Germinal center (tissue), 1 donor: Measurements from ENCODE around the gene SPINT2.
A peak's percentile ranks its signal among the peaks of the same experiment; 100 is the strongest.
"Not testable (repeated sequence)": the region's sequence is repeated elsewhere in the genome, so short reads cannot be mapped to it uniquely, and the experiment has no call there.

ENCODE experiments used
- DNase-seq: peaks from one replicate; pipeline ENCODE4 v3.0.0; 2012; ENCODE audit warnings: mixed read lengths, low spot score

Gene SPINT2

GRCh38 chr19:38243279-38243673, 21.1 kb upstream of the SPINT2 start:
- DNase-seq = no peak

- no peak for DNase-seq
These were observed 18.4 kb upstream of the SPINT2 start for GRCh38 chr19:38245826-38246498.

- no peak for DNase-seq
These were observed 17.2 kb upstream of the SPINT2 start for GRCh38 chr19:38247126-38247525.

DNA sequence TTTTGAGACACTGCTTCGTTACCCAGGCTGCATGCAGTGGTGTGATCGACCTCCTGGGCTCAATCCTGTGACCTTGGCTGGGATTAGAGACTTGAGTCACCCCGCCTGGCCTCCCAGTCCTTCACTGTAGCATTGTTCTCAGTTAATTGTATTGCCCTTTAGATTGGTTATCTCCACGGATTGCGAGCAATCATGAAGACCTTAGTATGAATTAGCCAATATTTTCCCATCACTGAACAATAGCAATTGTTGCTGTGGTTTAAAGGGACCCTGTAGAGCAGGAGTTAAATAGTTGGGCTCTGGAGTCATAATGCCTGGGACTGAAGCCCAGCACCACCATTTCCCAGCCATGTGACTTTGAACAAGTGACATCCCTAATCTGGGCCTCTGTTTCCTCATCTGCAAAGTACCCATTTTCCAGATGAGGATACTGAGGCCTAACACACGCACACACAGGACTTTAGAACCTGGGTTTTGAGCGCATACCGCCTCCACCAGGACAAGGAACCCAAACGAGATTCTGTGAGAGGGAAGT, 16.6 kb upstream of the SPINT2 start:
- DNase-seq = no peak

DNA sequence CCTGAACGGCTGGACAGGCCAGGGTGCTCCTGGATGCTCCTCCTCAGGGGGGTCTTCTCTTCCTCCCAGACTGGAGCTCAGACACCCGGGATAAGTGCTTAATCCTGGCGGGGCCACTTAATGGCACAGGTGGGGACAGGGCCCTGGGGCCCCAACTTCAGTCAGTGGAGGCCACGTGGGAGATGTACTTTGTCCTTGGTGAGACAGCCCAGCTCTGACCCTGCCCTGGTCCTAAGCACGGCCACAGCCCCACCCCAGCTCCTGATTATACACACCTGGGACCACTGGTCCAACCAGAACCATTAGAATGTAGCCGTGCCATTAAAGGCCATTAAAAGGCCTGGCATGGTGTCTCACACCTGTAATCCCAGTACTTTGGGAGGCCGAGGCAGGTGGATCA, 16.0 kb upstream of the SPINT2 start:
- DNase-seq = no peak

- no peak for DNase-seq
These were observed 13.9 kb upstream of the SPINT2 start for GRCh38 chr19:38250428-38250820.

- DNase-seq = no peak
These were observed 13.4 kb upstream of the SPINT2 start for GRCh38 chr19:38250821-38251563.

DNA sequence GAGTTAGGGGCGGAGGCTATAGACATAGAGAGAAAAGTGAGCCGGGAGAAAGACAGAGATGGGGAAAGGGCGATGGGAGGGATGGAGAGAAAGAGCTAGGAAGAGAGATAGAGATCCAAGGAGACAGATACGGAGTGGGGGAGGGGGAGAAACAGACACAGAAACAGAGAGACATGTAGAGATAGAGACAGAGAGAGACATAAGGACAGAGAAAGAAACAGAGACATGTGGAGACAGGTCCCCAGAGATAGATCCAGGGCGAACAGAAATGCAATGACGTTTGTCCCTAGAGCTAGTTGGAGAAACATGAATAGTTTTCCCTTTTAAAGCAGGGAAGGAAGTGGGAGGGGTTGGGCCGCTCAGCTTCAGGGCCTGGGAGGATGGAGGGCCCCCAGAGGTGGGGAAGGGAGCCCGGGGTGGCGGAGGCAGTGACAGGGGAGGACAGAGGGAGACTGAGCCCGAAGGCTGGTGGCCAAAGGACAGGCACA, 12.8 kb upstream of the SPINT2 start:
- no peak for DNase-seq

- no peak for DNase-seq
These were observed 12.0 kb upstream of the SPINT2 start for GRCh38 chr19:38252385-38252784.

DNA sequence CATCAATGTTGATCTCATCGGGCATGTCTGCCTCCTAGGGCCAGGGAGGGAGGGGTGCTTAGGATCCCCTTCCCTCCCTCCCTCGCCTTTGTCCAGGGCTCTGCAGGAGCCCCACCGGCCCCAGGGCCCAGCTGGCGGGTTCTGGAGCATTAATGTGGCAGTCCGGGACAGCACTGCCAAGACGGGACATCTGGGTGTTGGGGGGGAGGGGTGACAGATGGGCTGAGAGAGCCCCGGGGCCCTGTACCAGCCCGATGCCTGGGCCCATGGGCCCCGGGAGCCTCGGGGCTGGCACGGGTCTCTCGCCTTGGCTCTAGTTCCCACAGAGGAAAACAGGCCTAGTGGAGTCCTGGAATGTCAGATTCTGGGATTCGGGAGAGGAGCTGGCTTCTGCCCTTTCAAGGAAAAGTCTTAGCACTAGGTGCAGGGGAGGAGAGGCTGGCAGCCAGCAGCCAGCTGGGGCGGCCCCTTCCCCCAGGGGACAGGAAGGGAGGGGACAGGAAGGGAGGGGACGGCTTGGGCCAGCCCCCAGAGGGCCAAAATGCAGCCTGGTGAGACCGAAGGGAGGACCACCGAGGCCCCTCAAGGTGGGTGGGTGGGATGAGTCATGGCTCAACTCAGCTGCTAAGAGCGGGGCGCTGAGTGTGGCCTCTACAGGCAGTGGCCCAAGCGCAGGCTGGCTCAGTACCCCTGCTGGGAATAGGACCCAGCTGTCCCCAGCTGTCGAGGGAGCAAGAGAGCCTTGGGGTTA, 11.3 kb upstream of the SPINT2 start:
- DNase-seq = no peak

DNA sequence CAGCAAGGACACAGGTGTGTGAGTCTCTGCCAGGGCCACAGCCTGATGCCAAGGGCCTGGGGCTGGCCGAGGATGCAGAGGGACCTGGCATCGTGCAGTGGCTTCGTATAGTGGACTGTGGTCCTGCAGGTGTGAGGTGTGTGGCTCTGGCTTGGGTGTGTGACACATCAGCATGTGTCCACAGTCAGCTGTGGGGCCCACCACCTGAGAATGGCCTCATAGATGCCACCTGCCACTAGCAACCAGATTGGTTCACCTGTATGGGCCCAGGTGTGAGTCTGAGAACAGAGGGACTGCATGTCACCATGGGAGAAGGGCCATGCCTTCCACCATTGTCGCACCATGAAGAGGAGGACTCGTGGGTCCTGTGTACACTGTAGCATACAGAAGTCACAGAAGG, 10.6 kb upstream of the SPINT2 start:
- no peak for DNase-seq

GRCh38 chr19:38255383-38256014, 8.9 kb upstream of the SPINT2 start:
- no peak for DNase-seq

- DNase-seq = not testable (repeated sequence)
These were observed 2.4 kb upstream of the SPINT2 start for GRCh38 chr19:38261942-38262341.

DNA sequence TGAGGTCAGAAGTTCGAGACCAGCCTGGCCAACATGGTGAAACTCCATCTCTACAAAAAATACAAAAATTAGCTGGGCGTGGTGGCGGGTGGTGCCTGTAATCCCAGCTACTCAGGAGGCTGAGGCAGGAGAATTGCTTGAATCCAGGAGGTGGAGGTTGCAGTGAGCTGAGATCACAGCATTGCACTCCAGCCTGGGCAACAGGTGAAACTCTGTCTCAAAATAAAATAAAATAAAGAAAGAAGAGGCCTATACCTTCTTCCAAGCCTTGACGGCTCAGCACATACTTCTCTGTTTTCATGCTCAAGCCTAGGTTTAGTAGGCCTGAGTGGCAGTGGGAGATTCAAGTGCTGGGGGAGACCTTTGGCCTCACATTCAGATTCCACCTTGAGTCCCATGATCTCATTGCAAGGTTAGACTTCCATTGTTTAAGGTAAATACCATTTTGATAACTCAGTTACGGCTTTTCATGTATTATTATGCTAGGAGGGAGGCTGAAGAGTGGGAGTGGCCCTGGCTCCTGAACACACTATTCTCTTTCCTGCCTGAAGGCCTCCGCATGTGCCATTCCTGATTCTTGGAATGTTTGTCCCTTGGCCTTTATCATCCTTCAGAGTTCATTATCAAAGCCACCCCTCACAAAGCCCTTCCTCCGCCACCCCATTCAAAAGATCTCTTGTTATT, 1.6 kb upstream of the SPINT2 start:
- DNase-seq = no peak

GRCh38 chr19:38263689-38264485, 486 bp upstream of the SPINT2 start:
- DNase-seq = peak; percentile 94

DNA sequence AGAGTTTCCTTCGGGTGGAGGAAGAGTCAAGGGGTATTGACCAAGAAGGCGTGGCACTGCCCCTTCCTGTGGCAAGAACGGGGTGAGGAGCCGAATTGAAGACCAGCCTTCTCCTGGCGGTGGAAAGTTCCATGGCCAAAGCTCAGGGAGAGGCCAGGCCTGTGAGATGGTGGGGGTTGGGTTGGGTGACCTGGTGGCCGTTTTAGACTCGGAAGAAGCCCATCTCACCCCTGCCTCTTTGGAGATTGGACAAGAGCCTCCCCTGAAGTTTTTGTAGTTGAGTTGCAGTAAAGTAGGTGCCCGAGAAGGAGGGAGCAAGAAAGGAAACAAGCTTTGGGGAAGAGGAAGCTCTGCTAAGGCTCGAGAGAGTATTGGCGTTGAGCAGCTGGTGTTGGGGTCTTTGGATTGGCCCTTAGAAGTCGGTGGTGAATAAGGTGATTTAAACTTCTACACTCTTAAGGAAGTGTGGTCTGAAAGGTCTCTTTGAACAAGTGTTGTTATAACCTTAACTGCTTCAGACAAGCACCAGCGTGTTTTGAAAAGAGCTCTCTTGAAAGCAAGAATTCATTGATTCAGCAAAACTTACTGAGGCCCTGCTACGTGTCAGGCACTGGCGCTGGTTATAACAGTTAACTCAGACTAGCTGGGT, 964 bp downstream of the SPINT2 start:
- DNase-seq = peak; percentile 48

- no peak for DNase-seq
These were observed 1.6 kb downstream of the SPINT2 start for GRCh38 chr19:38265921-38266429.

GRCh38 chr19:38266981-38267597, 2.7 kb downstream of the SPINT2 start:
- DNase-seq = no peak

- DNase-seq = no peak
These were observed 3.5 kb downstream of the SPINT2 start for GRCh38 chr19:38267761-38268483.
